HG03066 (cell line): ENCODE data around the gene IFNG-AS1.

Experiments used
- ATAC-seq: cut with Tn5 transposase; IDR thresholded peaks from one replicate; pipeline ENCODE4 v1.9.1; 2021; ENCODE audit warnings: low read depth; ENCODE audit not compliant: unreplicated experiment

IFNG-AS1 gene

DNA sequence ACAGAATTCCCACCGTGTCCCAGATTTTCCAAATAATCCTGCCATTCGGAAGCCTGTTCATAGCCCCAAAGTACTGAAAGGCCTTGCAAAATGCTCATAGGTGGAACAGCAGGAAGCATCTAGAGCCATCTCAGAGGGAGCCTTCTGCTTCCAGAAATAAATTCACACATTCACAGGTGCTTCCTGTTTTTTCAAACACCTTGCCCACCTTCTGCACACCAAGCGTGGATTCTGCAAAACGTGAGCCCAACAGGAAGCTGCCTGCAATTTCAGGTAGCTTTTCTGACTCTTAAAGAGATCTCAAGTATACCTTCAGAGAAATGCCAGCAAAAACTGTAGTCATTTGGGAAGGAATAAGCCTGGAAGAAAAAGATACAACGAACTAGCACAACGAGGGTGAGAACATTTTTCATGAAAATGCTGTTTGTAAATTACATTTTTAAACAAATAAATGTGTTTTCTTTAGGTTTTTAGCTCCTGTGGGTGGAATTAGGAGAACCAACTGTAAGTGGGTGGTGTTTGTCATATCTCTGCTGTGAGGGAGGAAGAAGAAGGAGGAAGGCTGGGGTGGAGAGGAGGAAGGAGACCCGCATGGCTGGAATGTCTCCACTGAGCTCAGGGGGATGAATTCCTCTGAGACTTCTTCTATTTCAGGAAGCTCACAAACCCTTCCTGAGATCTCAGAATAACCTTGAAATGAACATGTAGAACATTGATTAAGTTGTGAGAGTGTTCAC is at the start of gene IFNG-AS1:
Gene IFNG-AS1 (plus strand): TSS at position 264 of the 737 bp plus-strand sequence.
- peak; percentile 41 for ATAC-seq

DNA sequence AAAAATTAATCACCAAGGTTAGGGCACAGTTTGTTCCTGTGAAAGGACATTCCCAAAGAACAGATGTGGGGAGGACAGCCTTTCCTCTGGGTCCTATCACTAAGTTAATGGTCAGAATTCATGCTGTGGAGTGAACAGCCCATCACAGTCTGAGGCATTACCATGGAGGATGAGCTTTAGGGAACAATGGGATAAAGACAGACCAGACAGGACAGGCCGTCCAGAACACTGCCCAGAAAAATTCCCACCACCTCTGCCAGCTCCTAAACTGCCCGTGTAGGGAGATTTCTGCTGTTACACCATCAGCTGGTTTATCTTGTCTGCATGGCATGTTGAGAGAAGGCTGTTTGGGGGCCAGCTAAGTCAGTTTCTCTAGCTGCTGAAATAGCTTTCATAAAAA is 49.6 kb upstream of the IFNG-AS1 start:
- ATAC-seq, result no peak

GRCh38 chr12:67940780-67941243 is 48.4 kb upstream of the IFNG-AS1 start:
- ATAC-seq, result no peak

DNA sequence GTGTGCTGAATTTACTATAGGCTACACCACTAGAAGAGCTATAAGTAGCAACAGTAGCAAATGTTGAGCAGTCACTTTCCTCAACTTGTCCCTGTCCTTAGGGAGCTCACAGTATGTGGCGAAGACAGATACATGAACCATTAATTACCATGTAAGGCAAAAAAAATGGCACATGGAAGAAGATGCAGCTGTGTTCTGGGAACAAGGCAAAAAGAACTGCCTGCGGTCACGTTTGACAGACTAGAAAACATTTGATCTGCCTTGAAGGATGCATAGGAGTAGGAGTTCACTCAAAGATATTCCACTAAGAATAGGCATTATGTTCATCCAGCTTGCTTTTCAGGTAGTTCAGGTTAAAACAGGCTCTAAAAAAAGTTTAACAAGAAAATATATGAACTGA is 46.5 kb upstream of the IFNG-AS1 start:
- ATAC-seq, result no peak

GRCh38 chr12:67943141-67943892 is 45.9 kb upstream of the IFNG-AS1 start:
- ATAC-seq, result peak; percentile 85

DNA sequence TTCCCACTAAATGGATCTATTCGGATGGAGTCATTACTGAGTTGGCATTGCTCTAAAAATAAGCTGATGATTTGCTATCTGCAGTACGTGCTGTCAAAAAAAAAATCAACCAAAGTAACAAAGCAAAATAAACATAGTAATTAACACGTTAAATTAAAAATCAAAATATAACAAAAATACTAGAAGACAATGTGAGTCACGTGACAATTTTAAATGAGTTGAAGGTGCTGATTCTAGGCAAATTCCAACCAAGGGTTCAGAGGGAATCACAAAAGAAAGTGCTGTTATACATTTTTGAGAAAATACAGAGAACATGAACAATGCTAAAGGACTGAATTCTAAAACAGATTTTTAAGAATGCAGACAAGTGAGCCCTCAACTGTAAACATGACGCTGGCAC is 45.2 kb upstream of the IFNG-AS1 start:
- ATAC-seq, result no peak

DNA sequence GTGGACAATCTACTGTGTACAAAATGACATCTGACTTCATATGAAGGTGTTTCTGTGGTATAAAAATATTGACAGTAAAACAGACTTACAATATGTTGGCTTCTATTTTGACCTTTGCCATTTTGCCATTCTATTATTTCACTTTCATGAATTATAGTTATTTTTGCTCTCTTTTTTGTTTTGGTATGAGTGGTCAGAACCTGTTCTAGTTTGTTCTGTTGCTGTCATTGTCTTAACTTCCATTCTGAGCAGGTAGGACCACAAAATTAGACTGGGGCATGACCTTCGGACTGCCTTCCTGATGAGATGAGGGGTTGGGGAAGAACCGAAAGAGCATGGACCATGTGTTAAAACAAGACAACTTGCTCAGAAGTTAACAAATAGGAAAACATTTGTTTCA is 36.5 kb upstream of the IFNG-AS1 start:
- peak; percentile 63 for ATAC-seq

- no peak for ATAC-seq
Observed at GRCh38 chr12:67957383-67957782, 31.9 kb upstream of the IFNG-AS1 start.

DNA sequence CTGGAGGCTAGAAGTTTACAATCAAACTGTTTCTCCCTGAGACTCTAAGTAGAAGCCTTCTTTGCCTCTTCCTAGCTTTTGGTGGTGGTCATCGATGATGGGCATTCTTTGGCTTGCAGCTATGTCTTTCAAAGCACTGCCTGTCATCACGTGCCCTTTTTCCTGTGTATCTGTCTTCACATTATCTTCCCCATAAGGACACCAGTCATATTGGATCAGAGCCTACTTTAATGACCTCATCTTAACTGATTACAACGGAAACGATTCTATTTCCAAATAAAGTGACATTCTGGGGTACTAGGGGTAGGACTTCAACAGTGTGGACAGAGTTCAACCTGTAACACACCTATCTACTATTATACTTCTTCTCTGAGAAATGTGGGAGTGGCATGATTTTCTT is 31.1 kb upstream of the IFNG-AS1 start:
- no peak for ATAC-seq

DNA sequence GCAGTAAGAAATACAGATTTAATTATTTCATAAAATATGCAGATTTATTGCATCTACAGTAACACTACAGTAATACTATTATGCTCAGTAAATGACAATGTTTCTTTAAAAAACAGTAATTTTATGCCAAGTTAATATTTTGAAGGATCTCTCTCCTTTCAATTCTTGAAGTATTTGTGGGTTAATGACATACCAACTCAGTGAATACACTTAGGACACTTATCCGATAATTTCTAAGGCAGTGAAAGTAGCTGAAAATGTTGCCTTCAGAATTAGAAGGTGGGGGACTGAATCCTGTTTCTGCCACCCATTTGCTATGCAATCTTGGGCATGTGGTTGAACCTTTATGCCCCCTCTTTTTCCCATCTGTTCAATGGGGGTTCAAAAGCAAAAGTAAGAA is 24.8 kb upstream of the IFNG-AS1 start:
- no peak for ATAC-seq

DNA sequence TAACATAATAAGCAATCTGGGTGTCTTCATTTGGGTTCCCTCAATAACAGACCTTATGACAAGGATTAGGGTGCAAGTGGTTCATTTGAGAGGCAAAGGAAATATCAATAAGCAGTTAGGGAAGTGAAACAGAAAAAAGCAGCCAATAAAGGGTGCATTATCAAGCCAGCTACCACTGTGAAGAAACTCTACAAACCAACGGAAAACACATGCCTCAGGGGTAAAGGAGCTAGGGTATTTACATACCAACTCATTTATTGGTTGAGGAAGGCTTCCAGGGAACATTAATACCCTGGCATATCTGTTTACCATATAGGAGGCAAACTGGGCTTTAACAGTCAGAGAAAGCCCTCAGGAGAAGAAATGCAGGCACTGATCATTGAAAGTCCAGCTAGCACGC is 22.7 kb upstream of the IFNG-AS1 start:
- ATAC-seq, result no peak

DNA sequence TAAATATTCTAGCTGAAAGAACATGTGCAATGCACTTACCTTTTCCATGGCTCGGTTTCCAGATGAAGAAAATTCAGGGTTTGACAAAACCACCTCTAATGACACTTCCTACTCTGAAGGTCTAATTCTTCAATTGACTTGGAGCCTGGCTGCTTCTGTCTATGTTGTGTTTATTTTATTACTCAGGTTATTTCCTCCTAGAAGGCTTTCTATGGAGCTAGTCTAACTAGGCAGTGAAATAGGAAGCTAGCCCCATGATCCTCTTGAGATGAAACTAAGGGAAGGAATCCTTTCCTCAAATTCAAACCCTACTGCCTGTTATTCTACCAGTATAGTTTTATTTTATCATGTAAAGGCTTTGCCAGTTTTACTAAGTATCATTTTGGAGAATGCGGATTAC is 20.9 kb upstream of the IFNG-AS1 start:
- no peak for ATAC-seq

DNA sequence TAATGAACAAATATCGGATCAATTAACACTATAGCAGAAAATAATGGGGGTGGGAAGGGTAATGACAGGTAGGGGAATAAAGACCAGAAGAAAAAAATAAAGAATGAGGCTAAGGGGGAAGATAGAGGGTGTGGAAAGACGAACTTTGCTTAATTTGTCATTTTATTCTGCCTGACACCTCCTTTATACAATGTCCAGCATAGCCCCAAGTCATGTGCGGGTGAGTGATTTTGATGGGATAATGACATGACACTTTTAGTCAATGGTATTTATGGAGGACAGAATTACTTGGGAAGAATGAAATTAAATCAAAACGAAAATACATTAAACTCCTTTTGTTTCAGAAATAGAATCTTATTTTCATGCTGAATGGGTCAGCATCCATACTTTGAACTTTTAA is 20.5 kb upstream of the IFNG-AS1 start:
- ATAC-seq, result no peak

DNA sequence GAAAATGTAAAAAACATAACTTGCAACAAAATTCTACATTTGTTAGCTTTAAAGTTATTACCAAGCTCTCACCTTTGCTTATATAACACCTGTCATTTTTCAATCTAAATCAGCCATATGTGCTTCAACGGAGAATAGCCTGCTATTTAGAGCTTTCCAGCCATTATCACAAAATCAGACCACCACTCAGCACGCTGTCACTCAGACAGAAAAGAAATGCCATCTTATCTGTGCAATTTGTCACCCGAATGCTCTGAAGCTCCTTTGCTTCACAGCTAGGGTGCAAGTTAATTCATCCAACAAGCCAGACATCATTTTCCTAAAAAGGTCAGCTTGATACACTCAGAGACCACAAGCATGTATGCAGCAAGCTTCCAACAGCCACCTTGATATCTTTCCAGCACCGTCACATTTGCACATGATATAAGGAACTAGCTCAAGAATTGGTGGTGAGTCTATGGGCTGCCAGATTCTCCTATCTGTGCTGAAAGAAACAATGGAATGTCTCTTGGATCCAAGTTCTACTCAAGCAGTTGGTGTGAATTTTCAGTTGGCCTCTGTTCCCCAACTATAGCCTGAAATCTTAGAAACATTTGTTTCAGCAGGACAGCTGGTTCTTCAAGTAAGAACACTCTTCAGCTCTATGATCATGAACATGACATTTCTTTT is 20.0 kb upstream of the IFNG-AS1 start:
- no peak for ATAC-seq

- no peak for ATAC-seq
Observed at GRCh38 chr12:67977668-67978067, 11.6 kb upstream of the IFNG-AS1 start.

DNA sequence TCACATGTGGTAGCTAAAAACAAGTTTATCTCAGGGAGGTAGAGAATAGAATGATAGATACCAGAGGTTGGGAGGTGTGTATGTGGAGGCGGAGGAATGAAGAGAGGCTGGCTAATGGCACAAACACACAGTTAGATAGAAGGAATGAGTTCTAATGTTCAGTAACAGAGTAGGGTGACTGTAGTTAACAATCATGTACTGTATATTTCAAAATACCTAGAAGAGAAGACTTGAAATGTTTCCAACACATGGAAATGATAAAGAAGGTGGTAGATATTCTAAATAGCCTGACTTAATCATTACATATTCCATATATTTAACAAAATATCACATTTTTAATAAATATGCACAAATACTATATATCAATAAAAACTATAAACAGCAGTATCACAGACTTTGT is 8.9 kb upstream of the IFNG-AS1 start:
- ATAC-seq, result no peak

- ATAC-seq, result no peak
Observed at GRCh38 chr12:67981287-67982162, 7.7 kb upstream of the IFNG-AS1 start.

DNA sequence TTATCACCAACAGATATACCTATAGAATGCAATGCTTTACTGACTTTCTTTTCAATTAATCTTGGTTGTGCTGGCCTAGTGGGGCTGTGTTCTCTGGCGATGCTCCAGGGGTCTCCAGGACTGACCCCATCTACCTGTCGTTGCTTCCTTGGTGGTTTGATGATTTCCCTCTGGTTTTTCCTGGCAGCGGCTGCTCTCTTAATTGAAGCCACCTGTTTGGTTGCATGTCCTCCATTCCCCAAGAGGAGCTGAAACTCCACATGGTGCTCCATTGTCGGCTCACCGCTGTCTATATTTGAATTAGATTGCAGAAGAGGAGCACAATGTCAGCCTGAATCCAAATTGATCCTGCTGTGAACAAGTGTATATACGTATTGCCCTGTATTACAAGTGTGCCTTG is 7.1 kb upstream of the IFNG-AS1 start:
- ATAC-seq, result no peak

DNA sequence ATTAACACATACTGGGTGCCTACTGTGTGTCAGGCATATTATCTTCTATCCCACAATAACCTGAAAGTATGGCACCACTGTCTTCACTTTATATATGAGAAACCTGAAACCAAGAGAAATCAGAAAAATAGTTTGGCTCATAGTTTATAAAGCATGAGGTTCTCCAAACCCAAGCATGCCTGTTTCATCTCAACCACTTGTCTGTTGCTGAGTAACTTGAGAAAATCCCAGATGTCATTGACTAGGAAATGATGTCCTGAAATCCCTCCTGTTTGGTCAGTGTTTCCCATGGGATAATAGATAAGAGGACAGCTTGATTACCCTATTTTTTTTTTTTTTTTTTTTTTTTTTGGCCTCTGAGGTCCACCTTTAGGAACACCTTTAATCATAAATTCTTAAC is 2.6 kb upstream of the IFNG-AS1 start:
- no peak for ATAC-seq

DNA sequence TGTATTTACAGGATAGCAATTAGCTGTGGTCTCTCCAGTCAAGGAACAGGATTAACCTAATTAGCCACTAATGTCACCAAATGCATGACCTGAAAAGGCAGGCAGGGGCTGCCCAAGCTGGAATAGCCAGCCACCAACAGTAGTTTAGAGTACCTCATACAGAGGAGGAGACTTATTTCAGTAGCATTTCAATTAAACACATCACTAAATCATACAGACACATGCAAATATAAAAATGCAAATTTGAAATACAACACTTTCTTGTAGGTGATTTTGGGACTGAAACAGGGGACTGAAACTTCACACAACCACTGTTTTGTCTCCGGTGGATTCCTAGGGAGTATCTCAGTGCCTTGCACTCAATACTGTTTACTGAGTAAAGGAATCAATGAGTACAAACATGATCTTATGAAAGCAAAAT is 636 bp upstream of the IFNG-AS1 start:
- peak; percentile 73 for ATAC-seq
